GM21515 (cell line): Measurements from ENCODE around the gene CTBP2.

Experiments used
- ATAC-seq: cut with Tn5 transposase; IDR thresholded peaks from one replicate; pipeline ENCODE4 v1.9.1; 2021; ENCODE audit not compliant: unreplicated experiment

The CTBP2 gene

GRCh38 chr10:125026036-125026931 is 134.1 kb downstream of the CTBP2 start:
- ATAC-seq: no peak

- ATAC-seq: no peak
Measured at GRCh38 chr10:125025341-125025740, 135.0 kb downstream of the CTBP2 start.

- ATAC-seq: no peak
Measured at GRCh38 chr10:125024497-125025234, 135.7 kb downstream of the CTBP2 start.

- ATAC-seq: no peak
Measured at GRCh38 chr10:125023862-125024496, 136.4 kb downstream of the CTBP2 start.

GRCh38 chr10:125023255-125023654 is 137.1 kb downstream of the CTBP2 start:
- ATAC-seq: no peak

GRCh38 chr10:125022671-125023070 is 137.7 kb downstream of the CTBP2 start:
- no peak for ATAC-seq

- no peak for ATAC-seq
Measured at GRCh38 chr10:125021686-125022344, 138.5 kb downstream of the CTBP2 start.

GRCh38 chr10:125020871-125021270 is 139.5 kb downstream of the CTBP2 start:
- no peak for ATAC-seq

- ATAC-seq: no peak
Measured at GRCh38 chr10:125020386-125020785, 140.0 kb downstream of the CTBP2 start.

- ATAC-seq: no peak
Measured at GRCh38 chr10:125018576-125019143, 141.7 kb downstream of the CTBP2 start.

GRCh38 chr10:125017547-125018298 is 142.6 kb downstream of the CTBP2 start:
- no peak for ATAC-seq

- ATAC-seq: no peak
Measured at GRCh38 chr10:125016611-125017202, 143.7 kb downstream of the CTBP2 start.

GRCh38 chr10:125016123-125016522 is 144.2 kb downstream of the CTBP2 start:
- no peak for ATAC-seq

- ATAC-seq: no peak
Measured at GRCh38 chr10:125015356-125015944, 144.9 kb downstream of the CTBP2 start.

- ATAC-seq: no peak
Measured at GRCh38 chr10:125014836-125015355, 145.5 kb downstream of the CTBP2 start.

- ATAC-seq: no peak
Measured at GRCh38 chr10:125014086-125014830, 146.1 kb downstream of the CTBP2 start.

- ATAC-seq: no peak
Measured at GRCh38 chr10:125013529-125013872, 146.9 kb downstream of the CTBP2 start.

GRCh38 chr10:125012851-125013528 is 147.4 kb downstream of the CTBP2 start:
- no peak for ATAC-seq
